Measurements from ENCODE around the gene NT5M.
A peak's percentile ranks its signal among the peaks of the same experiment; 100 is the strongest.
"Not testable (repeated sequence)": the region's sequence is repeated elsewhere in the genome, so short reads cannot be mapped to it uniquely, and the experiment has no call there.

NT5M gene

DNA sequence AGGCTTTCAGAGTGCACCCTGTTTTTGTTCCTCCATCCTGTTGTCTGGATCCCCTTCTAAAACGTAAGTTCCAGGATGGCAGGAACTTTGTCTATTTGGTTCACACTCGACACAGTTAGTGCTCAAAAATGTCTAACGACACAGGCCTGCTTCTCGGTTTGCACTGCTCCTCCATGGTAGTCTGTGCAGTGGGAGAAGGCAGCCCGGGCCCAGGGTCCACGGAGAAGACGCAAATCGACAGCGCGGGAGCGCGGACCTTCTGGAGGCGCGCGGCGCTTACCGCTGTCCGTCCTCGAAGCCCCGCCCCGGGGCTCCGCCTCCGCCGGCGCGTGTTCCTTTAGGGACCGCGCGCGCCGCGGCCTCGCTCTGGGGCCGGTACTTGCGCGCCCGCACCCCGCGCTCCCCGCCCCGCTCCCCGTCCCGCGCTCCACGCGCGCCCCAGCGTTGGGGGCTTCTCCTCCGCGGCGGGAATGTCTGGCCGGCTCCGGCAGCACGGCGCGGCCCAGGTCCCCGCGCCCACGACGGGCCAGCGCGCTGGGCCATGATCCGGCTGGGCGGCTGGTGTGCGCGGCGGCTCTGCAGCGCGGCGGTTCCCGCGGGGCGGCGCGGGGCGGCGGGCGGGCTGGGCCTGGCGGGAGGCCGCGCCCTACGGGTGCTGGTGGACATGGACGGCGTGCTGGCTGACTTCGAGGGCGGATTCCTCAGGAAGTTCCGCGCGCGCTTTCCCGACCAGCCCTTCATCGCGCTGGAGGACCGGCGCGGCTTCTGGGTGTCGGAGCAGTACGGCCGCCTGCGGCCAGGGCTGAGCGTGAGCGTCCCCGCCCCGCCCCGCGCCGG, at the start of gene NT5M:
Gene NT5M, plus strand, starts transcription at position 364 of the 837 bp plus-strand sequence. Its CDS starts 178 bp downstream, at position 542.
- TF ChIP-seq, protein P1, sequence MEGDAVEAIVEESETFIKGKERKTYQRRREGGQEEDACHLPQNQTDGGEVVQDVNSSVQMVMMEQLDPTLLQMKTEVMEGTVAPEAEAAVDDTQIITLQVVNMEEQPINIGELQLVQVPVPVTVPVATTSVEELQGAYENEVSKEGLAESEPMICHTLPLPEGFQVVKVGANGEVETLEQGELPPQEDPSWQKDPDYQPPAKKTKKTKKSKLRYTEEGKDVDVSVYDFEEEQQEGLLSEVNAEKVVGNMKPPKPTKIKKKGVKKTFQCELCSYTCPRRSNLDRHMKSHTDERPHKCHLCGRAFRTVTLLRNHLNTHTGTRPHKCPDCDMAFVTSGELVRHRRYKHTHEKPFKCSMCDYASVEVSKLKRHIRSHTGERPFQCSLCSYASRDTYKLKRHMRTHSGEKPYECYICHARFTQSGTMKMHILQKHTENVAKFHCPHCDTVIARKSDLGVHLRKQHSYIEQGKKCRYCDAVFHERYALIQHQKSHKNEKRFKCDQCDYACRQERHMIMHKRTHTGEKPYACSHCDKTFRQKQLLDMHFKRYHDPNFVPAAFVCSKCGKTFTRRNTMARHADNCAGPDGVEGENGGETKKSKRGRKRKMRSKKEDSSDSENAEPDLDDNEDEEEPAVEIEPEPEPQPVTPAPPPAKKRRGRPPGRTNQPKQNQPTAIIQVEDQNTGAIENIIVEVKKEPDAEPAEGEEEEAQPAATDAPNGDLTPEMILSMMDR (IDR thresholded peaks at IDR 0.05): no peak
- peaks cover 30 to 39% of the 10 kb centered on the region in 2 experiments for H3K4me1 ChIP-seq (ENCODE audit: control insufficient read depth in 1 of 2, insufficient read depth in 1 of 2, low read depth in 1 of 2, low read length in 1 of 2)
- peak within 1 kb of the TSS; percentile 38 for H3K27ac ChIP-seq
- H3K9me3 ChIP-seq: no peaks in the 10 kb centered on the region
- peaks cover 41% of the 10 kb centered on the region for H3K27me3 ChIP-seq
- peak within 1 kb of the TSS; percentile 60 to 61 for H3K4me3 ChIP-seq (ENCODE audit: low read depth in 1 of 2, low read length in 1 of 2)
- no peaks in the 10 kb centered on the region for H3K36me3 ChIP-seq

DNA sequence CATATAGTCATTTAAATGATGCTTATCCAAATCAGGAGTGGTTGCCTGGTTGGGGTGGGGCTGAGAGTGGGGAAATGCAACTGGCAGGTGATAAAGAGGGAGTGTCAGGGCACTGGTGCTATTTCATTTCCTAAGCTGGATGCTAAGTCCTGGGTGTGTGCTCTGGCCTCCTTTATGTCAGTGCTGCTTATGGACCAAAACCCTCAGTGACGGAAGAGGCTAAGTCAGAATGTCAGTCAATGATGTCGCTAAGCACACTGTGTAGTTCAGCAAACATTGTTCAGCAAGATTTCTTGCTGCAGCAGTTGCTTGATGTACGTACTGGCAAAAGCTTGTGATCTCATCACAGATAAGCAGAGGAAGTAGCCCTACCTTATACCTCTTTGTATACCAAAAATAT, 49.8 kb upstream of the NT5M start:
- H3K4me3 ChIP-seq (ENCODE audit: low read depth in 1 of 2, low read length in 1 of 2): no peak overlapping the region
- peaks cover 14 to 15% of the 10 kb centered on the region in 2 experiments for H3K4me1 ChIP-seq (ENCODE audit: control insufficient read depth in 1 of 2, insufficient read depth in 1 of 2, low read depth in 1 of 2, low read length in 1 of 2)
- no peaks in the 10 kb centered on the region for H3K9me3 ChIP-seq
- no peaks in the 10 kb centered on the region for H3K27me3 ChIP-seq
- TF ChIP-seq, protein P1 (IDR thresholded peaks at IDR 0.05): no peak
- peaks cover 56% of the 10 kb centered on the region for H3K36me3 ChIP-seq
- peak overlapping the region; percentile 72 for H3K27ac ChIP-seq

DNA sequence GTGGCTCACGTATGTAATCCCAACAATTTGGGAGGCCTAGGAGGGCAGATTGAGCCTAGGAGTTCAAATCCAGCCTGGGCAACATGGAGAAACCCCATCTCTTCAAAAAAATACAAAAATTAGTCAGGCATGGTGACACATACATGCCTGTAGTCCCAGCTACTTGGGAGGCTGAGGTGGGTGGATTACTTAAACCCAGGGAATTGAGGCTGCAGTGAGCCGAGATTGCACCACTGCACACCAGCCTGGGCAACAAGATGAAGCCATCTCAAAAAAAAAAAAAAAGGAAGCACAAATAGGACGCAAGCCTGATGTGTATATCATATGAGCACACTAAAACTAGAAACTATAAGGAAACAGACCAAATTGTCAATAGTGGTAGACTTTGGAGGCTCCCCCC, 49.1 kb upstream of the NT5M start:
- Histone ChIP-seq H3K27ac (peak overlapping the region; percentile 72), H3K9me3 (no peaks in the 10 kb centered on the region), H3K36me3 (peaks cover 56% of the 10 kb centered on the region), H3K4me3 (ENCODE audit: low read depth in 1 of 2, low read length in 1 of 2) (no peak overlapping the region), H3K27me3 (no peaks in the 10 kb centered on the region), H3K4me1 (ENCODE audit: control insufficient read depth in 1 of 2, insufficient read depth in 1 of 2, low read depth in 1 of 2, low read length in 1 of 2) (peaks cover 14 to 15% of the 10 kb centered on the region in 2 experiments)
- TF ChIP-seq, protein P1 (IDR thresholded peaks at IDR 0.05): no peak

DNA sequence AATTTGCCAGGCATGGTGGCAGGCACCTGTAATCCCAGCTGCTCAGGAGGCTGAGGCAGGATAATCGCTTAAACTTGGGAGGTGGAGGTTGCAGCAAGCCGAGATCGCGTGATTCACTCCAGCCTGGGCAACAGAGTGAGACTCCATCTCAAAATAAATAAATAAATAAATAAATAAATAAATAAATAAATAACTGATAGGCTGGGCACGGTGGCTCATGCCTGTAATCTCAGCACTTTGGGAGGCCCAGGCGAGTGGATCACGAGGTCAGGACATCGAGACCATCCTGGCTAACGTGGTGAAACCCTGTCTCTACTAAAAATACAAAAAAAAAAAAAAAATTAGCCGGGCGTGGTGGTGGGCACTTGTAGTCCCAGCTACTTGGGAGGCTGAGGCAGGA, 47.5 kb upstream of the NT5M start:
- H3K36me3 ChIP-seq: peaks cover 57% of the 10 kb centered on the region
- H3K27me3 ChIP-seq; H3K4me3 ChIP-seq (ENCODE audit: low read depth in 1 of 2, low read length in 1 of 2); H3K9me3 ChIP-seq; H3K27ac ChIP-seq: not testable (repeated sequence)
- peaks cover 14 to 15% of the 10 kb centered on the region in 2 experiments for H3K4me1 ChIP-seq (ENCODE audit: control insufficient read depth in 1 of 2, insufficient read depth in 1 of 2, low read depth in 1 of 2, low read length in 1 of 2)

DNA sequence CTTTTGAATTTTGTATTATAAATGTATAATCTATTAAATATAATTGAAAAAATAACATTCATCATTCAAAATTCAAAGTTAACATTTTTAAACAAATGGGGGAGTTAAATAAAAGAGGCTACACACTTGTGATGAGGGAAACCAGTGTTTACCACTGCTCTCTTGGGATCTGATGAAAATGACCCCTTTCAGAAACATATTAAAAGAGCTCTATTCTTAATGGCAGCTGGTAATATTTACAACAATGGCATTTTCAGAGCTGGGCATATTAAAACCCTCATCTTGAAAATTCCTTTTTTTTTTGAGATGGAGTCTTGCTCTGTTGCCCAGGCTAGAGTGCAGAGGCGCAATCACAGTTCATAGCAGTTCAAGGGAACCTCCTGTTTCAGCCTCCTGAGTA, 46.9 kb upstream of the NT5M start:
- no peaks in the 10 kb centered on the region for H3K27me3 ChIP-seq
- H3K9me3 ChIP-seq: no peaks in the 10 kb centered on the region
- H3K36me3 ChIP-seq: peaks cover 57% of the 10 kb centered on the region
- no peak overlapping the region for H3K4me3 ChIP-seq (ENCODE audit: low read depth in 1 of 2, low read length in 1 of 2)
- peaks cover 14 to 15% of the 10 kb centered on the region in 2 experiments for H3K4me1 ChIP-seq (ENCODE audit: control insufficient read depth in 1 of 2, insufficient read depth in 1 of 2, low read depth in 1 of 2, low read length in 1 of 2)
- TF ChIP-seq, protein P1 (IDR thresholded peaks at IDR 0.05): no peak
- no peak overlapping the region for H3K27ac ChIP-seq

DNA sequence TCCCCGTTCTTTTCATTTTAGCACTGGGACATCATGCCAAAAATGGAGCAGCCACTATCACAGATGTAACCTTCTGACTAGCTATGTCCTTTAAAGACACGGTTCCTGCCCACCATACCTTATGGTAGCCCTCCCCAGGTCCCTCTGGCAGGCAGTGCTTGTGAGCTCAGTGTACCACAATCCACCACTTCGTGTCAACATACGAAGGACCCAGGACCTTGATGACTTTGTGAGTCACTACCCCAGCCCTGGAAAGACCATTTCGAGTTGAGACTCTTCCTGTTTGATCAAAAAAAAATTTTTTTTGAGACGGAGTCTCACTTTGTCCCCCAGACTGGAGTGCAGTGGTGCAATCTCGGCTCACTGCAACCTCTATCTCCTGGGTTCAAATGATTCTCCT, 45.2 kb upstream of the NT5M start:
- Histone ChIP-seq H3K9me3 (no peaks in the 10 kb centered on the region), H3K4me3 (ENCODE audit: low read depth in 1 of 2, low read length in 1 of 2) (no peak overlapping the region), H3K36me3 (peaks cover 58% of the 10 kb centered on the region), H3K4me1 (ENCODE audit: control insufficient read depth in 1 of 2, insufficient read depth in 1 of 2, low read depth in 1 of 2, low read length in 1 of 2) (peaks cover 14 to 15% of the 10 kb centered on the region in 2 experiments), H3K27ac (no peak overlapping the region), H3K27me3 (no peaks in the 10 kb centered on the region)
- TF ChIP-seq, protein P1 (IDR thresholded peaks at IDR 0.05): no peak
